ENCODE data around the gene PTPRG. TPM values are rescaled to one million over a fixed set of nuclear protein-coding genes. Genes with fewer than 3 reads are reported as not detected.

Gene PTPRG
- total and polyA plus RNA-seq, 10 of the 15 experiments (the other 5 are each of a cell fraction or from before 2014, with no cell fraction given), result 0.29 to 20.7 (median 1.4) TPM

DNA sequence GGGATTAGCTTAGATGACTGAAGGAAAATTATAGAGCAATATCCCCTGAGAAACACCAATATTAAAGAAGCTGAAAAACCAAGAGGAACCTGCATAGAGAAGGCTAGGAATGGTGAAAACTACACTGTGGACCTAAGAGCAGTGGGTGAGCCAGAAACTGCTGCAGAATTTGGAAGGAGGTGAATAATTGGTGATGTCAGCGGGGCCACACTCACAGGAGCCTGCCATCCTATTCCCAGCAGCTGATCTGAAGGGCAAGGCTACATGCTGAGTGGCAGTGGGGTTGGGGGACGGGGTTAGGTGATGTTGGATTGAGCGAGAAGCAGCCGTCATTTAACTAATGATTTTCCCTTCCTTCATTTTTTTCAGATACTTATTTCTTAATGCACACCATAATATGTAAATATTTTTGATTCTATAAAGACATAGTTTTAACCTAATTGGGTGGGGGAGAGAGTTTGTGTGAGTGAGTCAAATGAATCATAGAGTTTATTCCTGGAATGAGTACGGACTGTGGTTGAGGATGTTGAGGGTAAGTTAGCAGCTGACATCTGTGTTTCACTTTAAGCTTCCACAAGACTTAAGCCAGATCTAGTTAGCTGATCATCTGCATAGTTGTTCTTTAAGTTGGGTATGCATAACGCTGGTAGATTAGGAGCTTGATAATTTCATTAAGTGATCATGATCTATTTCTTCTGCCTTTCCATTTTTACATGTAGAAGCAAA, 222.8 kb downstream of the PTPRG start:
- FAIRE-seq, result no peak
- in situ Hi-C loops (cut with MboI), result no loop called here
- TF ChIP-seq ZNF592 (IDR thresholded peaks at IDR 0.05) (no peak), EGR1 (IDR thresholded peaks at IDR 0.05; ENCODE audit: borderline replicate concordance in 1 of 2, low read depth in 2 of 2, low read length in 2 of 2) (no peak), TBL1XR1 (IDR thresholded peaks at IDR 0.05; ENCODE audit: low read depth, low read length) (no peak), MTA3 (IDR thresholded peaks at IDR 0.05; ENCODE audit: borderline replicate concordance, low read length) (no peak), POLR2AphosphoS2 (IDR thresholded peaks at IDR 0.05; ENCODE audit: low read depth, low read length) (no peak), STAT3 (IDR thresholded peaks at IDR 0.05; ENCODE audit: low read depth, low read length) (no peak), FOXM1 (IDR thresholded peaks at IDR 0.05; ENCODE audit: low read depth, low read length) (no peak), MYC (IDR thresholded peaks at IDR 0.05; ENCODE audit: insufficient read depth, insufficient read length, insufficient replicate concordance, low read length, severe bottlenecking) (no peak), MEF2B (IDR thresholded peaks at IDR 0.05; ENCODE audit: partially characterized antibody, poor library complexity, severe bottlenecking) (no peak), IKZF1 (conservative IDR thresholded peaks at IDR 0.05) (0 out of 2 replicates have a peak, but pooled peaks have one; percentile 8), MTA2 (IDR thresholded peaks at IDR 0.05; ENCODE audit: low read depth) (peak; percentile 53), CHD2 (IDR thresholded peaks at IDR 0.05; ENCODE audit: borderline replicate concordance, low read depth, low read length) (no peak), IKZF2 (IDR thresholded peaks at IDR 0.05) (no peak), GABPA (IDR thresholded peaks at IDR 0.05; ENCODE audit: low read depth) (no peak)
- TF ChIP-seq, protein P1, sequence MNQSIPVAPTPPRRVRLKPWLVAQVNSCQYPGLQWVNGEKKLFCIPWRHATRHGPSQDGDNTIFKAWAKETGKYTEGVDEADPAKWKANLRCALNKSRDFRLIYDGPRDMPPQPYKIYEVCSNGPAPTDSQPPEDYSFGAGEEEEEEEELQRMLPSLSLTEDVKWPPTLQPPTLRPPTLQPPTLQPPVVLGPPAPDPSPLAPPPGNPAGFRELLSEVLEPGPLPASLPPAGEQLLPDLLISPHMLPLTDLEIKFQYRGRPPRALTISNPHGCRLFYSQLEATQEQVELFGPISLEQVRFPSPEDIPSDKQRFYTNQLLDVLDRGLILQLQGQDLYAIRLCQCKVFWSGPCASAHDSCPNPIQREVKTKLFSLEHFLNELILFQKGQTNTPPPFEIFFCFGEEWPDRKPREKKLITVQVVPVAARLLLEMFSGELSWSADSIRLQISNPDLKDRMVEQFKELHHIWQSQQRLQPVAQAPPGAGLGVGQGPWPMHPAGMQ (IDR thresholded peaks at IDR 0.05; ENCODE audit: borderline replicate concordance), result no peak
- TF ChIP-seq, protein P2, sequence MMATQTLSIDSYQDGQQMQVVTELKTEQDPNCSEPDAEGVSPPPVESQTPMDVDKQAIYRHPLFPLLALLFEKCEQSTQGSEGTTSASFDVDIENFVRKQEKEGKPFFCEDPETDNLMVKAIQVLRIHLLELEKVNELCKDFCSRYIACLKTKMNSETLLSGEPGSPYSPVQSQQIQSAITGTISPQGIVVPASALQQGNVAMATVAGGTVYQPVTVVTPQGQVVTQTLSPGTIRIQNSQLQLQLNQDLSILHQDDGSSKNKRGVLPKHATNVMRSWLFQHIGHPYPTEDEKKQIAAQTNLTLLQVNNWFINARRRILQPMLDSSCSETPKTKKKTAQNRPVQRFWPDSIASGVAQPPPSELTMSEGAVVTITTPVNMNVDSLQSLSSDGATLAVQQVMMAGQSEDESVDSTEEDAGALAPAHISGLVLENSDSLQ (IDR thresholded peaks at IDR 0.05), result no peak

More for the DNA sequence above, 222.8 kb downstream of the PTPRG start:
- Histone ChIP-seq H3K27me3 (replicated peaks in 1 of 2; ENCODE audit: control insufficient read depth in 2 of 2, insufficient read depth in 2 of 2, low read length in 1 of 2) (no peaks in the 10 kb centered on the region; a peak in 1 of 4 replicates), H3K4me3 (no peak overlapping the region), H3K9me3 (replicated peaks; ENCODE audit: control insufficient read depth, insufficient read depth, low read length) (no peaks in the 10 kb centered on the region), H3K27ac (ENCODE audit: control insufficient read depth, insufficient read depth) (no peak overlapping the region), H3K36me3 (ENCODE audit: control insufficient read depth in 2 of 2, insufficient read depth in 2 of 2, low read length in 1 of 2) (no peaks in the 10 kb centered on the region), H4K20me1 (ENCODE audit: control insufficient read depth, insufficient read depth) (no peaks in the 10 kb centered on the region), H3K9ac (ENCODE audit: control insufficient read depth, insufficient read depth, low read length) (no peak overlapping the region), H3K79me2 (ENCODE audit: control insufficient read depth, insufficient read depth, low read length) (no peaks in the 10 kb centered on the region), H3K4me2 (ENCODE audit: control insufficient read depth, insufficient read depth) (no peak overlapping the region), H2AFZ (ENCODE audit: control insufficient read depth, low read depth, low read length) (no peak overlapping the region), H3K4me1 (ENCODE audit: control insufficient read depth, insufficient read depth, low read length) (no peaks in the 10 kb centered on the region)
- SMC1A ChIA-PET (ENCODE audit: uncharacterized antibody, unreplicated experiment), result interaction anchor here (0.6 to 7.7 kb wide), 22 partner anchors 9 to 370 kb away, joined by 3 to 50 read pairs (median 4); no protein-coding TSS in a partner anchor
- DNase-seq (ENCODE audit: low read depth, low spot score), result no peak
- peak; percentile 77 for ATAC-seq
- RAD21 ChIA-PET (ENCODE audit: unreplicated experiment), result interaction anchor here (0.7 to 2.3 kb wide), 11 partner anchors 24 to 403 kb away, joined by 3 to 11 read pairs (median 4); no protein-coding TSS in a partner anchor
- BruUV-seq (replicated peaks), result no TSS peak
- POLR2A ChIA-PET, result interaction anchor here (1.5 to 2.3 kb wide), 2 partner anchors 9 to 13 kb away, joined by 5 to 6 read pairs; no protein-coding TSS in a partner anchor
- WGBS (ENCODE audit: insufficient coverage, insufficient replicate concordance, low lambda C conversion rate, missing lambda C conversion rate), result 34% methylated on average over 6 of the region's 6 CpGs
- intact Hi-C loops (cut with micrococcal nuclease; ENCODE audit: unreplicated experiment), result no loop called here
- CTCF ChIA-PET, result interaction anchor here (0.9 to 4.9 kb wide), 7 partner anchors 9 to 219 kb away, joined by 3 to 22 read pairs (median 4); no protein-coding TSS in a partner anchor
